Transverse colon (tissue), 4 donors: ENCODE results near the gene BAHCC1. TPM values are rescaled to one million over a fixed set of nuclear protein-coding genes. Genes with fewer than 3 reads are reported as not detected.
A peak's percentile ranks its signal among the peaks of the same experiment; 100 is the strongest.

Source experiments
- DNase-seq: peaks from one replicate; pipeline ENCODE4 v3.0.0-alpha.2; 2019
- H3K27ac ChIP-seq, 4 donors: fragments of 200-600 bp; sonication (generic); 2 replicates each; pipeline ENCODE4 v1.5.1; 2016 to 2018; ENCODE audit warnings: inconsistent platforms in 4 of 4
- H3K27me3 ChIP-seq: fragments of 200-600 bp; sonication (generic); 2 replicates; pipeline ENCODE4 v1.5.1; 2017; ENCODE audit warnings: inconsistent platforms
- H3K36me3 ChIP-seq, 4 donors: fragments of 200-600 bp; sonication (generic); 2 replicates each; pipeline ENCODE4 v1.5.1; 2017 to 2019; ENCODE audit warnings: inconsistent platforms in 4 of 4
- H3K4me1 ChIP-seq, 4 donors: fragments of 200-600 bp; sonication (generic); 2 replicates each; pipeline ENCODE4 v1.5.1; 2017 to 2020; ENCODE audit warnings: inconsistent platforms in 4 of 4
- H3K4me3 ChIP-seq, 4 donors: fragments of 200-600 bp; sonication (generic); 1 replicate in 1 of 4; 2 replicates in 3 of 4; pipeline versions ENCODE4 v1.5.1 to v1.6.1; 2017 to 2019; ENCODE audit warnings: inconsistent platforms in 4 of 4
- H3K9me3 ChIP-seq, 2 donors: fragments of 200-600 bp; sonication (generic); 2 replicates each; pipeline ENCODE4 v1.5.1; 2017 to 2019; ENCODE audit warnings: inconsistent platforms in 2 of 2
- CTCF ChIP-seq, 5 experiments: fragments of 200-600 bp in 3 of 5; fragments of 450-650 bp in 2 of 5; sonication (generic) in 3 of 5; IDR thresholded peaks; 1 replicate in 2 of 5; 2 replicates in 3 of 5; pipeline ENCODE4 v1.5.1; 2016 to 2017; ENCODE audit warnings: antibody characterized with exemption in 5 of 5, inconsistent platforms in 3 of 5, mild to moderate bottlenecking in 2 of 5, moderate library complexity in 1 of 5
- EP300 ChIP-seq: sonication (generic); formaldehyde crosslinking; IDR thresholded peaks from one replicate; pipeline ENCODE4 v1.6.1; 2017; ENCODE audit warnings: antibody characterized with exemption, low read depth
- POLR2A ChIP-seq: fragments of 450-650 bp; IDR thresholded peaks from one replicate; pipeline ENCODE4 v1.6.1; 2016; ENCODE audit warnings: antibody characterized with exemption, mild to moderate bottlenecking, moderate library complexity
- POLR2AphosphoS5 ChIP-seq, 3 donors: sonication (generic); formaldehyde crosslinking; IDR thresholded peaks; one replicate each; pipeline ENCODE4 v1.6.1; 2016; ENCODE audit warnings: antibody characterized with exemption in 3 of 3
- WGBS, 2 donors: methylation state at CpG; one replicate each; pipeline ENCODE4 v1.1.5; 2018; ENCODE audit warnings: low coverage in 1 of 2; 5-methylcytosine and 5-hydroxymethylcytosine counted together
- in situ Hi-C, 4 donors: fragments of 200-750 bp; cut with MboI; loops; one replicate each; pipeline versions ENCODE4 v1.15.0 to v1.15.1; 2017; ENCODE audit warnings: low sequenced_read_pairs in 3 of 4, low pct_ligation_motif_present in 1 of 4, low pct_unique_long_range_greater_than_20kb in 1 of 4
- intact Hi-C: fragments of 100-400 bp; cut with DNase I; formaldehyde crosslinking; loops from one replicate; pipeline ENCODE4 v1.15.1; 2023; ENCODE audit warnings: low total_unique reads
- total RNA-seq, 4 donors: library from RNA; depleted of rRNA; stranded (reverse); fragments of >200 nt; gene quantifications; one replicate each; pipeline ENCODE4 v1.1.0, GENCODE V29; 2016

Gene BAHCC1
- total RNA-seq, 4 donors from 2014 or later, result 8.7 to 133 (median 12.4) TPM

GRCh38 chr17:81389585-81389984 is 5.7 kb upstream of the BAHCC1 start:
- no peak for DNase-seq
- Histone ChIP-seq H3K27ac (peak overlapping the region; percentile 90 to 98 (median 93)), H3K36me3 (no peaks in the 10 kb centered on the region), H3K27me3 (peaks cover 4% of the 10 kb centered on the region), H3K4me1 (peaks cover 33 to 62% (median 56%) of the 10 kb centered on the region in 4 donors), H3K9me3 (no peaks in the 10 kb centered on the region), H3K4me3 (no peak overlapping the region)
- WGBS, 2 donors, result 39 to 71% methylated on average over 2 to 10 of the region's 10 CpGs
- in situ Hi-C loops, result loop anchor here in 1 of 4 donors (25.0 kb wide), 2 partner anchors 98 to 102 kb away; partner anchors contain the start of gene SLC38A10
- TF ChIP-seq POLR2A (no peak), POLR2AphosphoS5 (IDR thresholded peaks at IDR 0.05) (no peak), EP300 (no peak), CTCF (IDR thresholded peaks at IDR 0.05) (no peak)
- intact Hi-C loops, result no loop called here

GRCh38 chr17:81390029-81390872 is 5.0 kb upstream of the BAHCC1 start:
- in situ Hi-C loops (loop anchor here in 2 of 4 donors (10.0 to 25.0 kb wide), 3 partner anchors 55 to 103 kb away; partner anchors contain the start of gene SLC38A10 (in 1 of the 2)), intact Hi-C loops (loop anchor here (10.0 kb wide), 1 partner anchor 95 kb away; the partner anchor contains the start of gene SLC38A10)
- H3K4me1 ChIP-seq, result peaks cover 38 to 68% (median 61%) of the 10 kb centered on the region in 4 donors
- DNase-seq, result no peak
- H3K36me3 ChIP-seq, result no peaks in the 10 kb centered on the region
- no peak overlapping the region for H3K4me3 ChIP-seq
- 66% methylated on average over 17 of the region's 17 CpGs; no CpG with 5 or more reads in 1 of the 2 donors for WGBS, 2 donors
- H3K27me3 ChIP-seq, result peaks cover 4% of the 10 kb centered on the region
- H3K9me3 ChIP-seq, result no peaks in the 10 kb centered on the region
- peak overlapping the region in 3 of 4 donors; percentile 11 to 98 (median 97) for H3K27ac ChIP-seq
- TF ChIP-seq POLR2AphosphoS5 (IDR thresholded peaks at IDR 0.05) (no peak), CTCF (IDR thresholded peaks at IDR 0.05) (no peak), POLR2A (no peak), EP300 (no peak)

GRCh38 chr17:81390873-81391255 is 4.4 kb upstream of the BAHCC1 start:
- no peak for DNase-seq
- Histone ChIP-seq H3K4me1 (peaks cover 35 to 64% (median 57%) of the 10 kb centered on the region in 4 donors), H3K36me3 (no peaks in the 10 kb centered on the region), H3K4me3 (no peak overlapping the region), H3K27ac (peak overlapping the region in 2 of 4 donors; percentile 97 to 98), H3K9me3 (no peaks in the 10 kb centered on the region), H3K27me3 (peaks cover 5% of the 10 kb centered on the region)
- WGBS, 2 donors, result 93 to 98% methylated on average over 9 to 13 of the region's 13 CpGs
- intact Hi-C loops (loop anchor here (10.0 kb wide), 1 partner anchor 96 kb away; the partner anchor contains the start of gene SLC38A10), in situ Hi-C loops (loop anchor here in 2 of 4 donors (10.0 to 25.0 kb wide), 3 partner anchors 56 to 104 kb away; partner anchors contain the start of gene SLC38A10 (in 1 of the 2))
- TF ChIP-seq POLR2A, result no peak

GRCh38 chr17:81391293-81391935 is 3.8 kb upstream of the BAHCC1 start:
- H3K9me3 ChIP-seq, result no peaks in the 10 kb centered on the region
- H3K27me3 ChIP-seq, result peaks cover 11% of the 10 kb centered on the region
- WGBS, 2 donors, result 35 to 74% methylated on average over 2 to 10 of the region's 10 CpGs
- H3K36me3 ChIP-seq, result no peaks in the 10 kb centered on the region
- peak overlapping the region; percentile 97 to 99 (median 98) for H3K27ac ChIP-seq
- in situ Hi-C loops (loop anchor here in 2 of 4 donors (10.0 to 25.0 kb wide), 3 partner anchors 57 to 104 kb away; partner anchors contain the start of gene SLC38A10 (in 1 of the 2)), intact Hi-C loops (loop anchor here (10.0 kb wide), 1 partner anchor 97 kb away; the partner anchor contains the start of gene SLC38A10)
- DNase-seq, result no peak
- TF ChIP-seq POLR2A (no peak), CTCF (IDR thresholded peaks at IDR 0.05) (no peak), POLR2AphosphoS5 (IDR thresholded peaks at IDR 0.05) (no peak), EP300 (no peak)
- H3K4me1 ChIP-seq, result peaks cover 30 to 58% (median 51%) of the 10 kb centered on the region in 4 donors
- H3K4me3 ChIP-seq, result peak overlapping the region in 1 of 4 donors; percentile 85
